Stimulated activated CD4-positive, alpha-beta T cell treated with anti-CD3 and anti-CD28 coated beads, TNF-alpha, amount 100 ng/mL, for 48 hours (primary cell): ENCODE results near the gene ATP2B2.
"Not testable (repeated sequence)": the region's sequence is repeated elsewhere in the genome, so short reads cannot be mapped to it uniquely, and the experiment has no call there.

Experiments
- DNase-seq, 3 donors: peaks; one replicate each; pipeline ENCODE4 v3.0.0-alpha.2; 2020; ENCODE audit warnings: low read depth in 3 of 3

ATP2B2 gene

GRCh38 chr3:10384541-10385360, 120.6 kb downstream of the ATP2B2 start:
- DNase-seq: no peak

- no peak for DNase-seq
These were observed 121.5 kb downstream of the ATP2B2 start for GRCh38 chr3:10383850-10384248.

GRCh38 chr3:10382892-10383849, 122.2 kb downstream of the ATP2B2 start:
- no peak for DNase-seq

GRCh38 chr3:10382445-10382844, 122.9 kb downstream of the ATP2B2 start:
- DNase-seq: not testable (repeated sequence)

- no peak for DNase-seq
These were observed 124.0 kb downstream of the ATP2B2 start for GRCh38 chr3:10381336-10381735.

DNA sequence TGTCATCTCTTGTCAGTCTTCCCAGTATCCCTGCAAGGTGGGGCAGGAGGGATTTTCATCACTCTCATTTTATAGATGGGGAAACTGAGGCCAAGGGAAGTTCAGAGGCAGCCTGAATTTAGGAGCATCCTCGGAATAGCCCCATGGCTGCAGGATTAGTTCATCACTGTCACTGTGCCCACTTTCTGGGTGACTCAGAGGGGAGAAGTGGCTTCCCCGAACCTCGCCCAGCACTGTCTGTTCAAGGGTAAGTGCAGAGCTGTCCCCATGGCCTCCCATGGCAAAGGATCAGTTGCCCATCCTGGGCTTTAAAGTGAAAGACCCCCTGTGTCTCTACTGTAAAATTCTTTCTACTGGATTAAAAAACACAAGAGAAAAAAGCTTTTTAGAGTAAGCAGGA, 124.5 kb downstream of the ATP2B2 start:
- DNase-seq: no peak

GRCh38 chr3:10379961-10380360, 125.4 kb downstream of the ATP2B2 start:
- no peak for DNase-seq

GRCh38 chr3:10379161-10379560, 126.2 kb downstream of the ATP2B2 start:
- no peak for DNase-seq

DNA sequence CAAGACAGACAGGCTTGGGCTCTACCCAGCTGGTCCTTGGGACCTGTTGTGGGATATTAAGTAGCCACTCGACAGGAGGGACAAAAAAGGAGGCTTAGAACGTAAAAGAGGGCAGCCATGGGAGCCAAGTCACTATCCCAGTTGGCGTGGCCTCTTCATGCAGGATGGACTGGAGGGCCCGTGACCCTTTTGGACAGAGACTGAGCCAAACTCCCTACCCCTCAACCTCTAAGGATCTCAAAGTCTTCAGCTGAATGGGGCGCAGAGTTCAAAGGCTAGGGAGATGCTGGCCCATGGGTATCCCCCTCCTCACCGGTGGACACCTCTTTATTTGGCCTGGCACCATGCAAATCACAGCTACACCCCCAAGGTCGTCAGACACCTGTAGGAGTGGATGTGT, 126.6 kb downstream of the ATP2B2 start:
- DNase-seq: no peak

DNA sequence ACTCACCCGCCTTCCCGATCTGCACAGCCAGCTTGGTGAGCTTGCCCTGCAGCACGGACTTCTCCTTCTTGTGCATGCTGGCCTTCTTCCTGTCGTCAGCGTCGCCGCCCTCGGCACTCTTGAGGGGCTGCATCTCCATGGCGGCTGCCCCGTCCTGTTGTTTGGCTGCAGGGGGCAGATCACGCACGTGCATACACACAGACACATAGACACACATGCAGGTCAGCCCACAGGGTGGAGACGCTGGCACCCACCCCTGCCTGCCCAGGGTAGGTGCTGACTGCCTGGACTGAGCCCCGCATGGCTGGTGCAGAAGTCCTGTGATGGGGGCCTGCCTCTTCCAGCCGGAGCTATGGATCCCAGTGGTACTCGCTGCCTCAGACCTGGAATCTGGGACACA, 127.1 kb downstream of the ATP2B2 start:
- DNase-seq: no peak

- DNase-seq: no peak
These were observed 128.1 kb downstream of the ATP2B2 start for GRCh38 chr3:10377148-10377725.

GRCh38 chr3:10376353-10376752, 129.0 kb downstream of the ATP2B2 start:
- no peak for DNase-seq

DNA sequence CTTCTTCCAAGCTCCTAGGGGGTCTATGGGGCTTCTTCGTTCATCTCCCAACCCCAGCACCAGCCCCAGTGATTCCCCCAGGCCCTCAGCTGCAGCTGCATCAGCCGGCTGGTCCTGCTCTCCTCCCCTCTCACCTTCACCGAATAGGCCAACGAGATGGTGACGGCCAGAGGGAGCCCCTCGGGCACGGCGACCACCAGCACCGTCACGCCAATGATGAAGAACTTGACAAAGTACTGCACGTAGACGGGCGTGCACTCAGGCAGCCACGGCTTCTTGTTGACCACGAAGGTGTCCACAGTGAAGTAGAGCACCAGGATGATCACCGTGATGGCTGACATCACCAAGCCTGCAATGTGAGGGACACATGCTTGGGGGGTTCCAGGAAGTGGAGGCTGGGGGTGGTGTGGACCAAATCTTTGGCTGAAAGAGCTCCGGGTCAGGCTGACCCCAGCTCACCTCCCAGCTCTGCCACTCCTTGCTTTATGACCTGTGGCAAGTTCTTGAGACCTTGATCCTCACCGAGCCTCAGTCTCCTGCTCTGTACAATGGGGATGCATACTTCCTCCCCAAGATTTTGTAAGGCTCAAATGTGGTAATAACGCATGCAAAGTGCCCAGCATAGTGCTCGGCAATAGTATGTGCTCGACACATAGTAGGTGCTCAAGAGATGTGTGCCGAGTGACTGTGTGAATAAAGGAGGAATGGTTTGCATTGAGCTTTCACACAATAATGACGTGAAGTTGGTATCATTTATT, 129.9 kb downstream of the ATP2B2 start:
- no peak for DNase-seq

- DNase-seq: no peak
These were observed 131.1 kb downstream of the ATP2B2 start for GRCh38 chr3:10374311-10374710.

DNA sequence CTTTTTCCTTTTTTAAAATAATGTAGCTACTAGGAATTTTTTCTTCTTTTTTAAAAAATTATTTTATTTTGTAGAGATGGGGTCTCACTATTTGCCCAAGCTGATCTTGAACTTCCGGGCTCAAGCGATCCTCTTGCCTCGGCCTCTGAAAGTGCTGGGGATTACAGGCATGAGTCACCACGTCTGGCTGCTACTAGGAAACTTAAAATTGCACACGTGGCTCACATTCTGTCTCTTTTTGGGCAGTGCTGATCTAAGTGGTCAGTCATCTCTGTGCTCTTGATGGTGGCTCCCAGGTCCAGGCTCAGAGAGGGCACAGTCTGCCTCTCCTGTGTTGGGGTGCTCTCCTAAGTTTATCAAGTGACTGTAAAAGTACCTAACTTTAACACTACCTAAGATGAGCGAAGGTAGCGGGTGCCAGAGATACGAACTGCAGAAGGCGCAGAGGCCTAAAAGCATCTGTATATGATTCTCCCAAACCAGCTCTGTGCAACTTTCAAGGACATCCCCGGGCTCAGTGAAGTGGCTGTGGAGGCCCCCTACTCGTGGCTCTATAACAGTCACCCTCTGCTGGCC, 131.6 kb downstream of the ATP2B2 start:
- no peak for DNase-seq

DNA sequence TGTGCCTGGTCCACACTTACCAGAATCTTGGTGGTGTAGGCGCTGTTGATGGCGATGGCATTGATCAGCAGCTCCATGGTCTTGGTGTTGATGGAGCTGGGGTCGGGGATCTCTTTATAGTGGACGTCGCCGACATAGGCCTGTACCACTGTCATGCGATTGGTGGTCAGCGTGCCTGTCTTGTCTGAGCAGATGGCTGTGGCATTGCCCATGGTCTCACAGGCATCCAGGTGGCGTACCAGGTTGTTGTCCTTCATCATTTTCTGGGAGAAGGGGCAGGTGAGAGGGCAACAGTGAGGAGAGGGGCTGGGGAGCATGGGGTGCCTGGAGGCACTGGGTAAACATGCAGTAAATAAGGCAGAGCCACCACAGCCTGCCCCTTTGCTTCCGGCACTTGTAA, 133.6 kb downstream of the ATP2B2 start:
- no peak for DNase-seq

DNA sequence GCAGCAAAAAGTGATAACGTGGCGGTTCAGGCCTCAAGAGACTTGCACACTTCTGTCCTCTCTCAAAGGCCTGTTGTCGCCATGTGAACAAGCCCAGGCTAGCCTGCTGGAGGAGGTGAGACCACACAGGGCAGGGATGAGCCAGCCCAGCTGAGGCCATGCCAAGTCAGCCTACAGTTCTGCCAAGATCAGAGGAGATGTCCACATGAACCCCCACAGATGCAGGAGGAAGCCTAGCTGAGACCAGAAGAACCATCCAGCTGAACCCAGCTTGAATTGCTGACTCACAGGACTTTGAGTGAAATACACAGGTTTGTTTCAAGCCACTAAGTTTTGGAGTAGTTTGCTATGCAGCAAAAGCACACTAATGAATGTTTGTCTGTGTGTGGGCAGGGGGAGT, 134.2 kb downstream of the ATP2B2 start:
- no peak for DNase-seq

DNA sequence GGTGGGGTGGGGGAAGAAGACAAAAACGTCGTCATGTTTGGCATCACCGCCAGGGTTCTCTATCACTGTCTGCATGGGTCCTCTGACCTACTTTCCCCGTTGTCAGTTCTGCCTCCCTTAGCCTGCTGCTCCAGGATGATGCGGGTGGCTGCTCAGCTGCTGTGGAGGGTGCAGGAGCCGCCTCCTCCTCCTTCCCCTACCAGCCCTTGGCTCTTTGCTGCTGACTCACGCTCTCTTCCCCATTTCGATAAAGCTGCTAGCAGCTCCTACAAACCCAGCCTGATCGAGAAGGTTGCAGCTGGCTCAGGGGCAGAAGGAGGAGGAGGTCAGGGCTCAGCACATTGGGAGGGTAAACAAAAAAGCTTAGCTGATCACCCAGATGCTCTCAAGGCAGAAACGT, 135.0 kb downstream of the ATP2B2 start:
- no peak for DNase-seq

DNA sequence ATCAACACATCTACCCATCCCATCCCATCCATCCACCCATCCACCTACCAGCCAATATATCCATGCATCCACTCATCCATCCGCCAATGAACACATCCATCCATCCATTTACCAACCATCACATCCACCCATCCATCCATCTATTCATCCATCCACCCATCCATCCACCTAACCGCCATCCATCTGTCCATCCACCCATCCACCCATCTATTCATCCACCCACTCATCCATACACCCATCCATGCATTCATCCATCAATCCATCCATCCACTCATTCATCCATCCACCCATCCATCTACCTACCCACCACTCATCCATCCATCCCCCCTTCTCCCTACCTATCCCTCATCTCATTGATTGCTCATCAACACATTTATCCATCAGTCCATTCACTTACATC, 136.9 kb downstream of the ATP2B2 start:
- no peak for DNase-seq

DNA sequence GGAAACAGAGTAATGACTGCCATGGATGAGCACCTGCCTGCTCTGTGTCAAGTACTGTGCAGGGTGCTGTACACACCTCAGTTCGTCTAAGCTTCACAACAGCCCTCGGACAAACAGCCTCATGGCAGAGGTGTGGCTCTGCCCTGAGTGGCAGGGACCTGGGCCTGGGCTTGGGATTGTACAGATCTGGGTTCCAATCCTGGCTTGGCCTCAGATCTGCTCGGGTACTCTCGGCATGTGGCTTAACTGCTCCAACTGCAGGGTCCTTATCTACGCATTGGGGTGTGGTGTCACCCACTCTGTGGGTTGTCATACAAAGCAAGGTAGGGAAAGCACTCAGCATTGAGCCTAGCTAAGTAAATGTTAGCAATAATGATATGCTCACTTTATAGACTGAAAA, 137.9 kb downstream of the ATP2B2 start:
- no peak for DNase-seq

GRCh38 chr3:10366651-10367101, 138.7 kb downstream of the ATP2B2 start:
- DNase-seq: peak; percentile 36 to 44 (median 38)
